Natural killer cell (primary cell): ENCODE data around the gene FOXO6. TPM values are rescaled to one million over a fixed set of nuclear protein-coding genes. Genes with fewer than 3 reads are reported as not detected.
A peak's percentile ranks its signal among the peaks of the same experiment; 100 is the strongest.

Experiments used
- ATAC-seq, 3 donors: fragments of 150-1000 bp in 2 of 3; fragments of 200-7000 bp in 1 of 3; cut with Tn5 transposase; 1 replicate in 1 of 3; 2 replicates in 2 of 3; pipeline ENCODE4 v1.10.0; 2021; ENCODE audit warnings: mild to moderate bottlenecking in 2 of 3, moderate library complexity in 2 of 3
- DNase-seq, 2 donors: peaks; one replicate each; pipeline versions ENCODE4 v3.0.0 to v3.0.0-alpha.2; 2013 to 2021; ENCODE audit warnings: mixed read lengths in 1 of 2
- H3K27ac ChIP-seq: one replicate; pipeline ENCODE4 v1.5.1; 2013; ENCODE audit warnings: mild to moderate bottlenecking, low read length
- H3K27me3 ChIP-seq: one replicate; pipeline ENCODE4 v1.6.1; 2013; ENCODE audit warnings: low read length; ENCODE audit not compliant: control insufficient read depth, insufficient read depth
- H3K36me3 ChIP-seq: one replicate; pipeline ENCODE4 v1.6.1; 2013; ENCODE audit warnings: low read length; ENCODE audit not compliant: control insufficient read depth, insufficient read depth
- H3K4me1 ChIP-seq: one replicate; pipeline ENCODE4 v1.6.1; 2013; ENCODE audit warnings: low read length; ENCODE audit not compliant: control insufficient read depth, insufficient read depth
- H3K4me3 ChIP-seq: one replicate; pipeline ENCODE4 v1.5.1; 2013; ENCODE audit warnings: low read length
- H3K9me3 ChIP-seq: one replicate; pipeline ENCODE4 v1.6.1; 2013; ENCODE audit warnings: low read length; ENCODE audit not compliant: control insufficient read depth, insufficient read depth
- H3K27ac Mint-ChIP-seq, 2 donors: one replicate each; pipeline ENCODE4 v1.8.0; 2022; ENCODE audit warnings: mild to moderate bottlenecking in 2 of 2, mixed read lengths in 2 of 2, moderate library complexity in 1 of 2
- H3K27me3 Mint-ChIP-seq, 2 donors: one replicate each; pipeline ENCODE4 v1.8.0; 2022; ENCODE audit warnings: low read depth in 2 of 2, mixed read lengths in 2 of 2
- H3K36me3 Mint-ChIP-seq: one replicate; pipeline ENCODE4 v1.8.0; 2022; ENCODE audit warnings: mixed read lengths
- H3K4me1 Mint-ChIP-seq, 2 donors: one replicate each; pipeline ENCODE4 v1.8.0; 2022; ENCODE audit warnings: mixed read lengths in 2 of 2
- H3K4me3 Mint-ChIP-seq: one replicate; pipeline ENCODE4 v1.8.0; 2022; ENCODE audit warnings: mild to moderate bottlenecking, moderate library complexity, mixed read lengths
- H3K9me3 Mint-ChIP-seq, 2 donors: one replicate each; pipeline ENCODE4 v1.8.0; 2022; ENCODE audit warnings: mixed read lengths in 2 of 2
- CTCF ChIP-seq: fragments of 200-600 bp; IDR thresholded peaks from one replicate; pipeline ENCODE4 v1.8.0; 2022; ENCODE audit warnings: antibody characterized with exemption
- WGBS: methylation state at CpG from one replicate; pipeline ENCODE4 v1.1.7; 2013; ENCODE audit warnings: missing lambda C conversion rate; ENCODE audit not compliant: insufficient coverage; 5-methylcytosine and 5-hydroxymethylcytosine counted together
- intact Hi-C: fragments of 100-400 bp; cut with micrococcal nuclease; formaldehyde crosslinking; loops from one replicate; pipeline ENCODE4 v1.14.2; 2022
- total RNA-seq, 4 donors: library from RNA; stranded (reverse); fragments of 120-200 nt in 1 of 4; gene quantifications; one replicate each; pipeline versions ENCODE4 v1.2.3 to v1.2.4, GENCODE V29; 2013 to 2022

Gene FOXO6
- total RNA-seq, 3 donors from 2014 or later (not counting 1 experiment from before 2014, with no cell fraction given), result 1.2 to 3.3 (median 1.7) TPM

- H3K4me1 Mint-ChIP-seq, result peaks cover 9 to 26% of the 10 kb centered on the region in 2 donors
- DNase-seq (peak in 1 of 2 donors; percentile 13), ATAC-seq (no peak)
- peaks cover 42% of the 10 kb centered on the region for H3K4me1 ChIP-seq
- H3K9me3 ChIP-seq, result no peaks in the 10 kb centered on the region
- no peaks in the 10 kb centered on the region for H3K36me3 ChIP-seq
- H3K27ac Mint-ChIP-seq, result peak overlapping the region in 1 of 2 donors; percentile 80
- H3K4me3 ChIP-seq, result no peak overlapping the region
- peaks cover 10% of the 10 kb centered on the region for H3K27me3 ChIP-seq
- TF ChIP-seq CTCF, result no peak
- H3K9me3 Mint-ChIP-seq, result no peaks in the 10 kb centered on the region
- H3K36me3 Mint-ChIP-seq, result no peaks in the 10 kb centered on the region
- no peak overlapping the region for H3K4me3 Mint-ChIP-seq
- WGBS, result 45% methylated on average over 6 of the region's 6 CpGs
- H3K27me3 Mint-ChIP-seq, result peaks cover 14 to 28% of the 10 kb centered on the region in 2 donors
- intact Hi-C loops, result no loop called here
- no peak overlapping the region for H3K27ac ChIP-seq
Measured at GRCh38 chr1:41357451-41358101, 3.7 kb upstream of the FOXO6 start.

- H3K4me3 ChIP-seq, result no peak overlapping the region
- 54% methylated on average over 25 of the region's 25 CpGs for WGBS
- H3K9me3 ChIP-seq, result no peaks in the 10 kb centered on the region
- intact Hi-C loops, result no loop called here
- H3K36me3 Mint-ChIP-seq, result no peaks in the 10 kb centered on the region
- H3K4me3 Mint-ChIP-seq, result no peak overlapping the region
- H3K27me3 ChIP-seq, result peaks cover 18% of the 10 kb centered on the region
- H3K27me3 Mint-ChIP-seq, result peaks cover 20 to 36% of the 10 kb centered on the region in 2 donors
- no peak overlapping the region for H3K27ac ChIP-seq
- TF ChIP-seq CTCF, result no peak
- peaks cover 8 to 26% of the 10 kb centered on the region in 2 donors for H3K4me1 Mint-ChIP-seq
- H3K27ac Mint-ChIP-seq, result peak overlapping the region in 1 of 2 donors; percentile 80
- DNase-seq, result peak in 1 of 2 donors; percentile 11
- H3K4me1 ChIP-seq, result peaks cover 42% of the 10 kb centered on the region
- H3K9me3 Mint-ChIP-seq, result no peaks in the 10 kb centered on the region
- no peak for ATAC-seq
- no peaks in the 10 kb centered on the region for H3K36me3 ChIP-seq
Measured at GRCh38 chr1:41358131-41359021, 2.9 kb upstream of the FOXO6 start.

- H3K27ac Mint-ChIP-seq, result peak overlapping the region; percentile 67 to 80
- H3K9me3 Mint-ChIP-seq, result no peaks in the 10 kb centered on the region
- intact Hi-C loops, result loop anchor here (2.0 kb wide), 1 partner anchor 23 kb away; no protein-coding TSS in a partner anchor
- Histone ChIP-seq H3K4me1 (peaks cover 31% of the 10 kb centered on the region), H3K4me3 (no peak overlapping the region), H3K27ac (no peak overlapping the region), H3K9me3 (no peaks in the 10 kb centered on the region), H3K27me3 (peaks cover 22% of the 10 kb centered on the region), H3K36me3 (no peaks in the 10 kb centered on the region)
- peak in 1 of 2 donors; percentile 15 for DNase-seq
- H3K27me3 Mint-ChIP-seq, result peaks cover 21 to 37% of the 10 kb centered on the region in 2 donors
- TF ChIP-seq CTCF, result no peak
- 96% methylated on average over 10 of the region's 10 CpGs for WGBS
- ATAC-seq, result no peak
- H3K36me3 Mint-ChIP-seq, result no peaks in the 10 kb centered on the region
- H3K4me3 Mint-ChIP-seq, result peak overlapping the region; percentile 56
- H3K4me1 Mint-ChIP-seq, result peaks cover 0 to 22% of the 10 kb centered on the region in 2 donors
Measured at GRCh38 chr1:41359211-41360073, 1.8 kb upstream of the FOXO6 start.
